H1 (cell line): ENCODE data around the gene TTC23. TPM values are rescaled to one million over a fixed set of nuclear protein-coding genes. Genes with fewer than 3 reads are reported as not detected.

Source experiments
- BACH1 ChIP-seq: IDR thresholded peaks from 2 replicates; pipeline ENCODE4 v1.6.1; 2012; ENCODE audit warnings: low read length, improper control_type of control experiment
- BCL11A ChIP-seq, 2 experiments: IDR thresholded peaks; one replicate each; pipeline ENCODE4 v1.6.1; 2011; ENCODE audit warnings: low read depth in 2 of 2, low read length in 2 of 2, mild to moderate bottlenecking in 2 of 2
- SIRT6 ChIP-seq: IDR thresholded peaks from one replicate; pipeline ENCODE4 v1.7.1; 2012; ENCODE audit warnings: low read length, inconsistent platforms
- polyA plus RNA-seq, 7 experiments: library from polyadenylated mRNA; depleted of rRNA in 3 of 7; stranded (reverse) in 5 of 7; unstranded in 2 of 7; fragments of >200 nt in 5 of 7; fragments of 200-250 nt in 2 of 7; gene quantifications; 1 replicate in 5 of 7; 2 replicates in 1 of 7; 4 replicates in 1 of 7; pipeline versions ENCODE4 v1.2.1 to v1.2.3, GENCODE V29; 2011 to 2013; ENCODE audit warnings: missing spikeins in 2 of 7, mixed read lengths in 2 of 7
- total RNA-seq: library from RNA; stranded (reverse); fragmentation: NEBNext Ultra II Directional; extraction: Animal tissue kit (Norgen Biotek cat#: 25700); gene quantifications from 2 replicates; pipeline ENCODE4 v1.2.1, GENCODE V29; 2021
- TF ChIP-seq, protein P1 (sequence below): fragments of 300-600 bp; sonication (generic); IDR thresholded peaks from 2 replicates; pipeline ENCODE4 v1.7.1; 2012; ENCODE audit warnings: low read length, moderate library complexity, mild to moderate bottlenecking, inconsistent platforms; ENCODE audit not compliant: insufficient replicate concordance

TTC23 gene
- total and polyA plus RNA-seq, 2 of the 8 experiments (the other 6 are each of a cell fraction or from before 2014, with no cell fraction given): 4.8 to 23.0 TPM

DNA sequence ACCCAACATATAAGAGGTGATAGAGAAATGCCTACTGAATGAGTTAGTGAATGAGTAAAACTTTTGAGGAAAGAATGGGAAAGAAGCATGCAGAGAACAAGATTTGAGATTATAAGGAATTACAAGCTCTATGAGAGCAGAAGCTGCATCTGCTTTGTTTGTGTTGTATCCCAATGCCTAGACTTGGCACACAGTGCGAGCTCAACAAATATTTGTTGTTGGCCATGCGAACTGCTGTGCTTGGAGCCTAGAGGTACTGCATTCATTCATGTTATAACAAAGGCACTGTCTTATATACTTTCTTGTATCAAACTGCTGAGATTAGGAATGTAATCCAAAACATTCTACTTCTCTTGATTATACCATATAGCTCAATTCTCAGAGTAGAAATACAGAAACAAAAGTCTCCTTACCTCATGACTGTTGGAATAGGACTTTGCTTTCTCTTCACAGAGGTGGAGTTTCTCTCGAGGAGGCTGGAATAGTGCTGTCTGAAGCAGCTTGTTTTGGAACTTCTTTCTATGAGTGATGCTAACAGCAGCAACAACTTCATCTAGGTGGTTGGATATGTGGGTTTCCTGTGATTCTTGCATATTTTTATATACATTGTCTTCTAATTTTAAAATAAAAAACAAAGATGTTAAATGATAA, 21.1 kb downstream of the TTC23 start (continued):
- TF ChIP-seq SIRT6: no peak
- TF ChIP-seq BCL11A (IDR thresholded peaks at IDR 0.05; ENCODE audit: low read depth in 2 of 2, low read length in 2 of 2): no peak
- TF ChIP-seq BACH1: no peak
- TF ChIP-seq, protein P1, sequence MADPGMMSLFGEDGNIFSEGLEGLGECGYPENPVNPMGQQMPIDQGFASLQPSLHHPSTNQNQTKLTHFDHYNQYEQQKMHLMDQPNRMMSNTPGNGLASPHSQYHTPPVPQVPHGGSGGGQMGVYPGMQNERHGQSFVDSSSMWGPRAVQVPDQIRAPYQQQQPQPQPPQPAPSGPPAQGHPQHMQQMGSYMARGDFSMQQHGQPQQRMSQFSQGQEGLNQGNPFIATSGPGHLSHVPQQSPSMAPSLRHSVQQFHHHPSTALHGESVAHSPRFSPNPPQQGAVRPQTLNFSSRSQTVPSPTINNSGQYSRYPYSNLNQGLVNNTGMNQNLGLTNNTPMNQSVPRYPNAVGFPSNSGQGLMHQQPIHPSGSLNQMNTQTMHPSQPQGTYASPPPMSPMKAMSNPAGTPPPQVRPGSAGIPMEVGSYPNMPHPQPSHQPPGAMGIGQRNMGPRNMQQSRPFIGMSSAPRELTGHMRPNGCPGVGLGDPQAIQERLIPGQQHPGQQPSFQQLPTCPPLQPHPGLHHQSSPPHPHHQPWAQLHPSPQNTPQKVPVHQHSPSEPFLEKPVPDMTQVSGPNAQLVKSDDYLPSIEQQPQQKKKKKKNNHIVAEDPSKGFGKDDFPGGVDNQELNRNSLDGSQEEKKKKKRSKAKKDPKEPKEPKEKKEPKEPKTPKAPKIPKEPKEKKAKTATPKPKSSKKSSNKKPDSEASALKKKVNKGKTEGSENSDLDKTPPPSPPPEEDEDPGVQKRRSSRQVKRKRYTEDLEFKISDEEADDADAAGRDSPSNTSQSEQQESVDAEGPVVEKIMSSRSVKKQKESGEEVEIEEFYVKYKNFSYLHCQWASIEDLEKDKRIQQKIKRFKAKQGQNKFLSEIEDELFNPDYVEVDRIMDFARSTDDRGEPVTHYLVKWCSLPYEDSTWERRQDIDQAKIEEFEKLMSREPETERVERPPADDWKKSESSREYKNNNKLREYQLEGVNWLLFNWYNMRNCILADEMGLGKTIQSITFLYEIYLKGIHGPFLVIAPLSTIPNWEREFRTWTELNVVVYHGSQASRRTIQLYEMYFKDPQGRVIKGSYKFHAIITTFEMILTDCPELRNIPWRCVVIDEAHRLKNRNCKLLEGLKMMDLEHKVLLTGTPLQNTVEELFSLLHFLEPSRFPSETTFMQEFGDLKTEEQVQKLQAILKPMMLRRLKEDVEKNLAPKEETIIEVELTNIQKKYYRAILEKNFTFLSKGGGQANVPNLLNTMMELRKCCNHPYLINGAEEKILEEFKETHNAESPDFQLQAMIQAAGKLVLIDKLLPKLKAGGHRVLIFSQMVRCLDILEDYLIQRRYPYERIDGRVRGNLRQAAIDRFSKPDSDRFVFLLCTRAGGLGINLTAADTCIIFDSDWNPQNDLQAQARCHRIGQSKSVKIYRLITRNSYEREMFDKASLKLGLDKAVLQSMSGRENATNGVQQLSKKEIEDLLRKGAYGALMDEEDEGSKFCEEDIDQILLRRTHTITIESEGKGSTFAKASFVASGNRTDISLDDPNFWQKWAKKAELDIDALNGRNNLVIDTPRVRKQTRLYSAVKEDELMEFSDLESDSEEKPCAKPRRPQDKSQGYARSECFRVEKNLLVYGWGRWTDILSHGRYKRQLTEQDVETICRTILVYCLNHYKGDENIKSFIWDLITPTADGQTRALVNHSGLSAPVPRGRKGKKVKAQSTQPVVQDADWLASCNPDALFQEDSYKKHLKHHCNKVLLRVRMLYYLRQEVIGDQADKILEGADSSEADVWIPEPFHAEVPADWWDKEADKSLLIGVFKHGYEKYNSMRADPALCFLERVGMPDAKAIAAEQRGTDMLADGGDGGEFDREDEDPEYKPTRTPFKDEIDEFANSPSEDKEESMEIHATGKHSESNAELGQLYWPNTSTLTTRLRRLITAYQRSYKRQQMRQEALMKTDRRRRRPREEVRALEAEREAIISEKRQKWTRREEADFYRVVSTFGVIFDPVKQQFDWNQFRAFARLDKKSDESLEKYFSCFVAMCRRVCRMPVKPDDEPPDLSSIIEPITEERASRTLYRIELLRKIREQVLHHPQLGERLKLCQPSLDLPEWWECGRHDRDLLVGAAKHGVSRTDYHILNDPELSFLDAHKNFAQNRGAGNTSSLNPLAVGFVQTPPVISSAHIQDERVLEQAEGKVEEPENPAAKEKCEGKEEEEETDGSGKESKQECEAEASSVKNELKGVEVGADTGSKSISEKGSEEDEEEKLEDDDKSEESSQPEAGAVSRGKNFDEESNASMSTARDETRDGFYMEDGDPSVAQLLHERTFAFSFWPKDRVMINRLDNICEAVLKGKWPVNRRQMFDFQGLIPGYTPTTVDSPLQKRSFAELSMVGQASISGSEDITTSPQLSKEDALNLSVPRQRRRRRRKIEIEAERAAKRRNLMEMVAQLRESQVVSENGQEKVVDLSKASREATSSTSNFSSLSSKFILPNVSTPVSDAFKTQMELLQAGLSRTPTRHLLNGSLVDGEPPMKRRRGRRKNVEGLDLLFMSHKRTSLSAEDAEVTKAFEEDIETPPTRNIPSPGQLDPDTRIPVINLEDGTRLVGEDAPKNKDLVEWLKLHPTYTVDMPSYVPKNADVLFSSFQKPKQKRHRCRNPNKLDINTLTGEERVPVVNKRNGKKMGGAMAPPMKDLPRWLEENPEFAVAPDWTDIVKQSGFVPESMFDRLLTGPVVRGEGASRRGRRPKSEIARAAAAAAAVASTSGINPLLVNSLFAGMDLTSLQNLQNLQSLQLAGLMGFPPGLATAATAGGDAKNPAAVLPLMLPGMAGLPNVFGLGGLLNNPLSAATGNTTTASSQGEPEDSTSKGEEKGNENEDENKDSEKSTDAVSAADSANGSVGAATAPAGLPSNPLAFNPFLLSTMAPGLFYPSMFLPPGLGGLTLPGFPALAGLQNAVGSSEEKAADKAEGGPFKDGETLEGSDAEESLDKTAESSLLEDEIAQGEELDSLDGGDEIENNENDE: no peak
